MCF 10A (cell line): ENCODE data around the gene ABCA13. TPM values are rescaled to one million over a fixed set of nuclear protein-coding genes. Genes with fewer than 3 reads are reported as not detected.
A peak's percentile ranks its signal among the peaks of the same experiment; 100 is the strongest.

Source experiments
- BruUV-seq: library from RNA; stranded (reverse); fragments of 400-500 nt; replicated peaks from 2 replicates; lab custom pipeline; 2021; lab: Mats Ljungman, UMichigan
- CTCF ChIA-PET: fragments of 300-600 bp; sonication (Branson Sonifier 250); formaldehyde crosslinking; extraction: SDS; loops from one replicate; lab custom pipeline; 2021; ENCODE audit warnings: antibody characterized with exemption, inconsistent platforms; lab: Yijun Ruan, JAX
- POLR2A ChIA-PET: fragments of 300-600, 350-650 bp; sonication (Branson Sonifier 250); formaldehyde crosslinking; extraction: SDS; loops from one replicate; lab custom pipeline; 2020; ENCODE audit warnings: antibody characterized with exemption, inconsistent platforms; lab: Yijun Ruan, JAX
- DNase-seq: peaks from one replicate; pipeline ENCODE4 v3.0.0-alpha.2; 2018; ENCODE audit not compliant: unreplicated experiment
- H3K27ac Mint-ChIP-seq: one replicate; pipeline ENCODE4 v1.8.0; 2022; ENCODE audit warnings: mild to moderate bottlenecking, low read depth, mixed read lengths; ENCODE audit not compliant: unreplicated experiment
- H3K27me3 Mint-ChIP-seq: one replicate; pipeline ENCODE4 v1.8.0; 2022; ENCODE audit warnings: mixed read lengths; ENCODE audit not compliant: insufficient read depth, unreplicated experiment
- H3K36me3 Mint-ChIP-seq: one replicate; pipeline ENCODE4 v1.8.0; 2022; ENCODE audit warnings: mild to moderate bottlenecking, moderate library complexity, mixed read lengths; ENCODE audit not compliant: insufficient read depth, unreplicated experiment
- H3K4me1 Mint-ChIP-seq: one replicate; pipeline ENCODE4 v1.8.0; 2022; ENCODE audit warnings: mixed read lengths; ENCODE audit not compliant: insufficient read depth, unreplicated experiment
- H3K4me3 Mint-ChIP-seq: one replicate; pipeline ENCODE4 v1.8.0; 2022; ENCODE audit warnings: mild to moderate bottlenecking, moderate library complexity, mixed read lengths; ENCODE audit not compliant: unreplicated experiment
- H3K9me3 Mint-ChIP-seq: one replicate; pipeline ENCODE4 v1.8.0; 2022; ENCODE audit warnings: mixed read lengths; ENCODE audit not compliant: unreplicated experiment
- intact Hi-C: fragments of 100-400 bp; cut with micrococcal nuclease; formaldehyde crosslinking; loops from 2 replicates; pipeline ENCODE4 v1.14.1; 2022
- total RNA-seq: library from RNA; stranded (reverse); gene quantifications from 2 replicates; pipeline ENCODE4 v1.2.3, GENCODE V29; 2022
- TF ChIP-seq, protein P1 (sequence below): fragments of 200-600 bp; IDR thresholded peaks from one replicate; pipeline ENCODE4 v1.8.0; 2022; ENCODE audit warnings: antibody characterized with exemption, mild to moderate bottlenecking; ENCODE audit not compliant: unreplicated experiment

Gene ABCA13
- total RNA-seq, 1 experiment from 2014 or later = 0.30 TPM

GRCh38 chr7:48366096-48366495 lies 194.8 kb downstream of the ABCA13 start:
- Mint-ChIP-seq H3K4me3 (no peak overlapping the region), H3K27ac (no peak overlapping the region), H3K9me3 (peaks cover 7% of the 10 kb centered on the region), H3K27me3 (no peaks in the 10 kb centered on the region), H3K36me3 (no peaks in the 10 kb centered on the region), H3K4me1 (peaks cover 23% of the 10 kb centered on the region)
- no TSS peak for BruUV-seq
- POLR2A ChIA-PET = no interaction called here
- intact Hi-C loops = no loop called here
- TF ChIP-seq, protein P1, sequence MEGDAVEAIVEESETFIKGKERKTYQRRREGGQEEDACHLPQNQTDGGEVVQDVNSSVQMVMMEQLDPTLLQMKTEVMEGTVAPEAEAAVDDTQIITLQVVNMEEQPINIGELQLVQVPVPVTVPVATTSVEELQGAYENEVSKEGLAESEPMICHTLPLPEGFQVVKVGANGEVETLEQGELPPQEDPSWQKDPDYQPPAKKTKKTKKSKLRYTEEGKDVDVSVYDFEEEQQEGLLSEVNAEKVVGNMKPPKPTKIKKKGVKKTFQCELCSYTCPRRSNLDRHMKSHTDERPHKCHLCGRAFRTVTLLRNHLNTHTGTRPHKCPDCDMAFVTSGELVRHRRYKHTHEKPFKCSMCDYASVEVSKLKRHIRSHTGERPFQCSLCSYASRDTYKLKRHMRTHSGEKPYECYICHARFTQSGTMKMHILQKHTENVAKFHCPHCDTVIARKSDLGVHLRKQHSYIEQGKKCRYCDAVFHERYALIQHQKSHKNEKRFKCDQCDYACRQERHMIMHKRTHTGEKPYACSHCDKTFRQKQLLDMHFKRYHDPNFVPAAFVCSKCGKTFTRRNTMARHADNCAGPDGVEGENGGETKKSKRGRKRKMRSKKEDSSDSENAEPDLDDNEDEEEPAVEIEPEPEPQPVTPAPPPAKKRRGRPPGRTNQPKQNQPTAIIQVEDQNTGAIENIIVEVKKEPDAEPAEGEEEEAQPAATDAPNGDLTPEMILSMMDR = no peak
- CTCF ChIA-PET = interaction anchor here (0.5 to 0.7 kb wide), 3 partner anchors 608 to 1473 kb away, joined by 3 read pairs; no protein-coding TSS in a partner anchor
- peak; percentile 69 for DNase-seq

GRCh38 chr7:48376263-48376662 lies 205.0 kb downstream of the ABCA13 start:
- H3K27me3 Mint-ChIP-seq = no peaks in the 10 kb centered on the region
- H3K4me1 Mint-ChIP-seq = no peaks in the 10 kb centered on the region
- H3K27ac Mint-ChIP-seq = no peak overlapping the region
- BruUV-seq = no TSS peak
- TF ChIP-seq, protein P1 = no peak
- no peak for DNase-seq
- POLR2A ChIA-PET = no interaction called here
- CTCF ChIA-PET = interaction anchor here (0.8 to 1.3 kb wide), 2 partner anchors 39 to 428 kb away, joined by 4 to 7 read pairs; partner anchors contain the start of gene PKD1L1
- no peaks in the 10 kb centered on the region for H3K36me3 Mint-ChIP-seq
- no peaks in the 10 kb centered on the region for H3K9me3 Mint-ChIP-seq
- intact Hi-C loops = no loop called here
- H3K4me3 Mint-ChIP-seq = no peak overlapping the region

GRCh38 chr7:48380921-48381320 lies 209.7 kb downstream of the ABCA13 start:
- BruUV-seq = no TSS peak
- intact Hi-C loops = no loop called here
- TF ChIP-seq, protein P1 = no peak
- H3K27me3 Mint-ChIP-seq = no peaks in the 10 kb centered on the region
- H3K4me3 Mint-ChIP-seq = no peak overlapping the region
- no peaks in the 10 kb centered on the region for H3K36me3 Mint-ChIP-seq
- no peaks in the 10 kb centered on the region for H3K9me3 Mint-ChIP-seq
- ChIA-PET POLR2A (no interaction called here), CTCF (no interaction called here)
- DNase-seq = no peak
- H3K4me1 Mint-ChIP-seq = peaks cover 5% of the 10 kb centered on the region
- H3K27ac Mint-ChIP-seq = no peak overlapping the region

DNA sequence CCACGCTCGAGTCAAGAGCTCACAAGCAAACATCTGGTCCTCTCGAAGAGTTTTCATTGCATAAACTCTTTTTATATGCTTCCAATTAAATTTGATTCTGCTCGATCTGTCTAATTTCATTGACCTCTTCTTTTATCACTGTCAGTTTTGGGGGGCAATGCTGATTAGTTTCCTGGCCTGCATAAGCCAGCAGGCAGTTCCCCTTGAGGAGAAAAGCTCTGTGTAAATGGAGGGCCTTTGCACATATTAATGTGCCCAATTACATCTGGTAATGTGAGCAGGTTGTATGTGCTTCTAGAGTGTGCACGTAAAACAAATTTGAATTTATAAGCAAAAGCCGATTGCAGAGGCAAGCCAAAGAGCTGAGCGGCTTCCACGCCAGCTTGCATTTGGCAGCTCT lies 210.3 kb downstream of the ABCA13 start:
- ChIA-PET CTCF (no interaction called here), POLR2A (no interaction called here)
- Mint-ChIP-seq H3K4me1 (peaks cover 5% of the 10 kb centered on the region), H3K27ac (no peak overlapping the region), H3K9me3 (no peaks in the 10 kb centered on the region), H3K27me3 (no peaks in the 10 kb centered on the region), H3K36me3 (no peaks in the 10 kb centered on the region), H3K4me3 (no peak overlapping the region)
- no peak for DNase-seq
- BruUV-seq = no TSS peak
- intact Hi-C loops = no loop called here
- TF ChIP-seq, protein P1 = no peak
